OCI-M2 (cell line): ENCODE results near the gene CAPN6.

Experiments
- DNase-seq: peaks from one replicate; lab custom pipeline; 2025; ENCODE audit not compliant: unreplicated experiment; lab: John Stamatoyannopoulos, UW

CAPN6 gene

DNA sequence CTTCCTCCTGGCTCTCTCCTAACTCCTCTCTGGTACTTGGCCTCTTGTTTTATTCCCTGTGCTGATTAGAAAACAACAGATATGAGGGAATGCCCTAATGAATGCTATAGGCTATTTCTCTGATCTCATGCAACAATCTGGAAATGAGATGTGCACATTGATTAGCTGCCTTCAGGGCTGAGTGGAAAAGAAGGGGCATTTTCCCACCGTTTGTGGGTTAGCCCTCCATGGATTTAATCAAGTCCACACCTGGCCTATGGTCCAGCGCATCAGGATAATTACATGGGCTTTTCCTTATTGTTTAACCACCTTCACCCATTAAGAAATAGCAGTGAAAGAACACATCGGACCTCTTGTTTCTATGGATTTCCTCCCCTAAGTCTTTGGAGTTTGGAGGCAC lies 70.0 kb downstream of the CAPN6 start:
- no peak for DNase-seq

DNA sequence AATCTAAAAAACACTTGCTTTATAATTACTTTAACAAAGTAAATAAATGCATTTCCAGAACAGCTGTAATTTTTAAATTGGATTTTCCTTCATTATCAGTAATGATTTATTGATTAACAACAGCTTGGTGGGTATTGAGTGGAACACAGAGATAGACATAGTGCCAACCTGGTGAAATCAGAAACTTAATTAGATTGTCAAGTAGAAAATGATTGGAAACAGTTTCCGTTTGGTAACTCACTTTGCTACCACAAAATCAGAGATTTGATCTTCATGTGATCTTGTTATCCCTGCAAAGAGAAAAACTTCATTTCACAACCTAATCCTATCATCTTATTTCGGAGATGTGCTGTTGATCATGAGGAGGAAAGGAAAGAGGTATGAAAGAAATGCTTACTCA lies 70.8 kb downstream of the CAPN6 start:
- no peak for DNase-seq
